ENCODE data around the gene BCS1L. TPM values are rescaled to one million over a fixed set of nuclear protein-coding genes. Genes with fewer than 3 reads are reported as not detected.
"Not testable (repeated sequence)": the region's sequence is repeated elsewhere in the genome, so short reads cannot be mapped to it uniquely, and the experiment has no call there.

Gene BCS1L
- total RNA-seq, 2 donors from 2014 or later = 55.3 to 86.5 TPM

GRCh38 chr2:218671097-218671653 lies 11.7 kb downstream of the BCS1L start:
- H3K4me3 Mint-ChIP-seq = peak overlapping the region; percentile 96 to 99
- no peak for ATAC-seq (replicated peaks in 1 of 2)
- H3K27ac Mint-ChIP-seq = peak overlapping the region; percentile 92
- no peaks in the 10 kb centered on the region for H3K36me3 Mint-ChIP-seq (ENCODE audit: insufficient read depth in 2 of 2)
- peaks cover 23% of the 10 kb centered on the region for H3K4me1 Mint-ChIP-seq (ENCODE audit: low read depth)
- DNase-seq = no peak
- no peaks in the 10 kb centered on the region for H3K27me3 Mint-ChIP-seq (ENCODE audit: low read depth)
- H3K9me3 Mint-ChIP-seq = no peaks in the 10 kb centered on the region

- no peaks in the 10 kb centered on the region for H3K9me3 Mint-ChIP-seq
- peak within 1 kb of the TSS; percentile 92 for H3K27ac Mint-ChIP-seq
- ATAC-seq (replicated peaks in 1 of 2) = peak; percentile 98 to 99
- DNase-seq = peak; percentile 84 to 88
- peak within 1 kb of the TSS; percentile 96 to 99 for H3K4me3 Mint-ChIP-seq
- no peaks in the 10 kb centered on the region for H3K27me3 Mint-ChIP-seq (ENCODE audit: low read depth)
- peaks cover 23% of the 10 kb centered on the region for H3K4me1 Mint-ChIP-seq (ENCODE audit: low read depth)
- H3K36me3 Mint-ChIP-seq (ENCODE audit: insufficient read depth in 2 of 2) = no peaks in the 10 kb centered on the region
Observed at GRCh38 chr2:218671654-218672566, 12.4 kb downstream of the BCS1L start, which contains the start of the genes RNF25 and STK36. TSS of gene RNF25 (minus strand) at chr2:218672002. CDS start at chr2:218671970, 32 bp downstream. TSS of gene STK36 (plus strand) at chr2:218672086. CDS start at chr2:218672830, 744 bp downstream.

- Mint-ChIP-seq H3K27me3 (ENCODE audit: low read depth) (no peaks in the 10 kb centered on the region), H3K9me3 (no peaks in the 10 kb centered on the region), H3K36me3 (ENCODE audit: insufficient read depth in 2 of 2) (no peaks in the 10 kb centered on the region), H3K4me1 (ENCODE audit: low read depth) (no peaks in the 10 kb centered on the region), H3K27ac (no peak overlapping the region), H3K4me3 (no peak overlapping the region)
- no peak for DNase-seq
- no peak for ATAC-seq (replicated peaks in 1 of 2)
Observed at GRCh38 chr2:218679119-218679518, 19.6 kb downstream of the BCS1L start.

GRCh38 chr2:218680061-218680460 lies 20.6 kb downstream of the BCS1L start:
- Mint-ChIP-seq H3K27ac (no peak overlapping the region), H3K9me3 (no peaks in the 10 kb centered on the region), H3K4me3 (no peak overlapping the region), H3K36me3 (ENCODE audit: insufficient read depth in 2 of 2) (no peaks in the 10 kb centered on the region), H3K27me3 (ENCODE audit: low read depth) (no peaks in the 10 kb centered on the region), H3K4me1 (ENCODE audit: low read depth) (no peaks in the 10 kb centered on the region)
- no peak for ATAC-seq (replicated peaks in 1 of 2)
- no peak for DNase-seq

- not testable (repeated sequence) for H3K36me3 Mint-ChIP-seq (ENCODE audit: insufficient read depth in 2 of 2); H3K4me3 Mint-ChIP-seq; H3K4me1 Mint-ChIP-seq (ENCODE audit: low read depth); H3K27ac Mint-ChIP-seq; H3K27me3 Mint-ChIP-seq (ENCODE audit: low read depth); H3K9me3 Mint-ChIP-seq
- ATAC-seq (replicated peaks in 1 of 2) (peak in 1 of 2 donors; percentile 66), DNase-seq (peak in 1 of 2 donors; percentile 13)
Observed at GRCh38 chr2:218687400-218688060, 28.0 kb downstream of the BCS1L start.

- H3K4me1 Mint-ChIP-seq (ENCODE audit: low read depth) = no peaks in the 10 kb centered on the region
Observed at GRCh38 chr2:218691234-218691633, 31.8 kb downstream of the BCS1L start.

GRCh38 chr2:218694405-218695145 lies 35.1 kb downstream of the BCS1L start:
- ATAC-seq (replicated peaks in 1 of 2) (no peak), DNase-seq (no peak)
- Mint-ChIP-seq H3K27ac (no peak overlapping the region), H3K27me3 (ENCODE audit: low read depth) (no peaks in the 10 kb centered on the region), H3K4me3 (no peak overlapping the region), H3K36me3 (ENCODE audit: insufficient read depth in 2 of 2) (no peaks in the 10 kb centered on the region), H3K4me1 (ENCODE audit: low read depth) (no peaks in the 10 kb centered on the region), H3K9me3 (no peaks in the 10 kb centered on the region)

More at GRCh38 chr2:218691234-218691633, 31.8 kb downstream of the BCS1L start:
- H3K4me3 Mint-ChIP-seq = no peak overlapping the region
- no peaks in the 10 kb centered on the region for H3K36me3 Mint-ChIP-seq (ENCODE audit: insufficient read depth in 2 of 2)
- no peak for ATAC-seq (replicated peaks in 1 of 2)
- no peak overlapping the region for H3K27ac Mint-ChIP-seq
- H3K9me3 Mint-ChIP-seq = no peaks in the 10 kb centered on the region
- no peaks in the 10 kb centered on the region for H3K27me3 Mint-ChIP-seq (ENCODE audit: low read depth)
- DNase-seq = no peak

GRCh38 chr2:218698885-218699284 lies 39.4 kb downstream of the BCS1L start:
- H3K4me3 Mint-ChIP-seq = no peak overlapping the region
- H3K9me3 Mint-ChIP-seq = no peaks in the 10 kb centered on the region
- no peak overlapping the region for H3K27ac Mint-ChIP-seq
- no peak for ATAC-seq (replicated peaks in 1 of 2)
- H3K27me3 Mint-ChIP-seq (ENCODE audit: low read depth) = no peaks in the 10 kb centered on the region
- no peaks in the 10 kb centered on the region for H3K4me1 Mint-ChIP-seq (ENCODE audit: low read depth)
- H3K36me3 Mint-ChIP-seq (ENCODE audit: insufficient read depth in 2 of 2) = no peaks in the 10 kb centered on the region
- DNase-seq = no peak

GRCh38 chr2:218701806-218702205 lies 42.3 kb downstream of the BCS1L start:
- H3K27ac Mint-ChIP-seq = peak overlapping the region; percentile 16
- H3K36me3 Mint-ChIP-seq (ENCODE audit: insufficient read depth in 2 of 2) = no peaks in the 10 kb centered on the region
- ATAC-seq (replicated peaks in 1 of 2) (no peak), DNase-seq (no peak)
- H3K27me3 Mint-ChIP-seq (ENCODE audit: low read depth) = peaks cover 10% of the 10 kb centered on the region
- H3K9me3 Mint-ChIP-seq = no peaks in the 10 kb centered on the region
- H3K4me3 Mint-ChIP-seq = no peak overlapping the region
- no peaks in the 10 kb centered on the region for H3K4me1 Mint-ChIP-seq (ENCODE audit: low read depth)

- Mint-ChIP-seq H3K27ac (no peak overlapping the region), H3K36me3 (ENCODE audit: insufficient read depth in 2 of 2) (no peaks in the 10 kb centered on the region), H3K4me1 (ENCODE audit: low read depth) (no peaks in the 10 kb centered on the region), H3K9me3 (no peaks in the 10 kb centered on the region), H3K27me3 (ENCODE audit: low read depth) (peaks cover 12% of the 10 kb centered on the region), H3K4me3 (no peak overlapping the region)
- DNase-seq (no peak), ATAC-seq (replicated peaks in 1 of 2) (no peak)
Observed at GRCh38 chr2:218703341-218703740, 43.9 kb downstream of the BCS1L start.

GRCh38 chr2:218708086-218708485 lies 48.6 kb downstream of the BCS1L start:
- no peaks in the 10 kb centered on the region for H3K9me3 Mint-ChIP-seq
- peak overlapping the region; percentile 24 for H3K27ac Mint-ChIP-seq
- no peaks in the 10 kb centered on the region for H3K36me3 Mint-ChIP-seq (ENCODE audit: insufficient read depth in 2 of 2)
- peaks cover 11% of the 10 kb centered on the region for H3K4me1 Mint-ChIP-seq (ENCODE audit: low read depth)
- H3K27me3 Mint-ChIP-seq (ENCODE audit: low read depth) = peaks cover 12% of the 10 kb centered on the region
- ATAC-seq (replicated peaks in 1 of 2) = no peak
- H3K4me3 Mint-ChIP-seq = no peak overlapping the region
- peak in 1 of 2 donors; percentile 5 for DNase-seq

GRCh38 chr2:218709908-218710307 lies 50.4 kb downstream of the BCS1L start:
- peaks cover 12% of the 10 kb centered on the region for H3K27me3 Mint-ChIP-seq (ENCODE audit: low read depth)
- H3K4me3 Mint-ChIP-seq = peak overlapping the region; percentile 99
- H3K4me1 Mint-ChIP-seq (ENCODE audit: low read depth) = peaks cover 18% of the 10 kb centered on the region
- H3K36me3 Mint-ChIP-seq (ENCODE audit: insufficient read depth in 2 of 2) = no peaks in the 10 kb centered on the region
- DNase-seq = no peak
- ATAC-seq (replicated peaks in 1 of 2) = no peak
- H3K27ac Mint-ChIP-seq = no peak overlapping the region
- no peaks in the 10 kb centered on the region for H3K9me3 Mint-ChIP-seq

Measured in activated T-cell treated with anti-CD3 and anti-CD28 coated beads, Interleukin-2, amount 50 U/mL, for 72 hours (primary cell).